HG03196 (cell line): ENCODE results near the gene CHIC2.
"Not testable (repeated sequence)": the region's sequence is repeated elsewhere in the genome, so short reads cannot be mapped to it uniquely, and the experiment has no call there.

Experiments used
- ATAC-seq: cut with Tn5 transposase; IDR thresholded peaks from one replicate; pipeline ENCODE4 v1.9.1; 2021; ENCODE audit not compliant: unreplicated experiment

The CHIC2 gene

GRCh38 chr4:54064317-54065111 is at the start of gene CHIC2:
Gene CHIC2 (minus strand): TSS chr4:54064605. CDS start chr4:54064300, 305 bp downstream.
- peak; percentile 93 for ATAC-seq

DNA sequence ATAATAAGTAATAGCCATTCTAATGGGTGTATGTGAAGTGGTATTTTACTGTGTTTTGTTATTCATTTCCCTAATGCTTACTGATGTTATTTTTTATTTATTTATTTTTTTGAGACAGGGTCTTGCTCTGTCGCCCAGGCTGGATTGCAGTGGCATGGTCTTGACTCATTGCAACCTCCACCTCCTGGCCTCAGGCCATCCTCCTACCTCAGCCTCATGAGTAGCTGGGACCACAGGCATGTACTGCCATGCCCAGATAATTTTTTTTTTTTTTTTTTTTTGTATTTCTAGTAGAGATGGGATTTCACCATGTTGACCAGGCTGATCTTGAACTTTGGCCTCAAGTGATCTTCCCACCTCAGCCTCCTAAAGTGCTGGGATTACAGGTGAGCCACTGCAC is 48.8 kb upstream of the CHIC2 start:
- ATAC-seq = not testable (repeated sequence)

DNA sequence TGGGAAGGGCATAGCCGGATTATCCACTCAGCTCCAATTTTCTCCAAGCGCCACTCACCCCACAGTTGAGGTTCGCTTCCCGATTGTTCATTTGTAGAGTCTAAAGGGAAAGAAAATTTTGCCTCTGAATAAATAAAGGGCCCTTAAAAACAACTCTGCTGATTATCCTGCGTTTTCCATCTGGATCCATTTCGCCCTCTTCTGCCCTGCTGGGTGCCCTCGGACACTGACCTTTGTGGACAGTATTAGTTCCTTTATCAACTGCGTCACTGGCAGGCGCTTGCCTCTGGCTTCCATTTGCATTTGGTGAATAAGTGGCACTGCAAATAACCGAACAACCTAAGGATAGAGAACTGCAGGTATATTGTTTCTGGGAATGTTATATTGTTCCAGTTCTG is 45.6 kb upstream of the CHIC2 start:
- ATAC-seq = no peak

GRCh38 chr4:54109241-54110018 is 45.0 kb upstream of the CHIC2 start:
- no peak for ATAC-seq

DNA sequence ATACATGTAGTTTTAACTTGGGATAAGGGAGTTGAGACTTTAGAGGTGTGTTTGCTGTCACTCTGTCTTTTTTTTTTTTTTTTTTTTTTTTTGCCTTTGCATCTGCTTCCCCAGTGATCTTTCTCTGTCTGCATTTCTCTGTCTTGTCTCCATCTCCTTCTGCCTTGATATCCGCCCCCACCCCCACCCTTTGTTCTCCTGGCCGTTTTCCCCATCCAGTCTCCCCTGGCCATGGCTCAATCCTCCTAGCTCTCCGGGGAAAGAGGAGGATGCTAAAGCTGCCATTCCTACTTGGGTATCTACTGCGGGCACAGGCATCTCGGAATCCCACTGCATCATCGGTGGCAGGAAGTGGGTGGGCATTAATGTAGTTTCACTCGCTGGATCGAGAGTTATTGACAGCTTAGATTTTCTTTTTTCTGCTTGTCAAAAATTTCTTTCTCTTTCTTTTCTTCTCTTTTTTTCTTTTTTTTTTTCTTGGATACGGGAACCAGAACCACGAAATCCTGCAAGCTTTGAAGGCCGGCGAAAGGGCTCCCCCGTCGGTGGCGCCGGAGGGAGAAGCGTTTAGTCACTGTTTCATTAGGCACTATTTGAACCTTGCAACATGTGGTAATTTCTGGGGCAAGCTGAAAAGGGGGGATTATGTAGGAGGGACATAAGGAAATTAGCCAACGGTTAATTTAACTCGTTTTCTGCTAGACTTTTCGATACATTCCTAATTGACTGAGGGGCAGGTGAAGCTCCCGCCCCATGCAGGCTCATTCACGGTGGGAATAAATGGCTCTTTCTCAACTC is 43.7 kb upstream of the CHIC2 start:
- ATAC-seq = no peak

DNA sequence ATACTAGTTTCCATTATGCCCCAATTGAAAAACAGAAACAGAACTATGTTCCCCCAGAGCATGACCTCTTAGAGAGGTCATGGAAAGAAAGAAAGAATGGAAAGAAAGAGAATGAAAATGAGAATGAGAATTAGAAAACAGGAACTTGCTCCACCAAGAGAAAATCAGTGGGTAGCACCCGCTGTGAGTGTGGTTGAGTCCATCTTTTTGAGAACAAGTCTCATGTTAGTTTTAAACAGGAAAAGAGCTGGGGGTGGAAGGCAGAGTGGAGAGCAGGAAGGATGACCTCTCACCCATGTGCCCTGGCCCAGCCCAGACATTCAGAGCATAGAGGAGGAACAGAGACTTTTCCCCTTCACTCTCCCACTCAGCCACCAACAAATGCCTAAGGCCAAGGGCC is 40.5 kb upstream of the CHIC2 start:
- no peak for ATAC-seq

- no peak for ATAC-seq
These were observed 38.8 kb upstream of the CHIC2 start for GRCh38 chr4:54103190-54103574.

DNA sequence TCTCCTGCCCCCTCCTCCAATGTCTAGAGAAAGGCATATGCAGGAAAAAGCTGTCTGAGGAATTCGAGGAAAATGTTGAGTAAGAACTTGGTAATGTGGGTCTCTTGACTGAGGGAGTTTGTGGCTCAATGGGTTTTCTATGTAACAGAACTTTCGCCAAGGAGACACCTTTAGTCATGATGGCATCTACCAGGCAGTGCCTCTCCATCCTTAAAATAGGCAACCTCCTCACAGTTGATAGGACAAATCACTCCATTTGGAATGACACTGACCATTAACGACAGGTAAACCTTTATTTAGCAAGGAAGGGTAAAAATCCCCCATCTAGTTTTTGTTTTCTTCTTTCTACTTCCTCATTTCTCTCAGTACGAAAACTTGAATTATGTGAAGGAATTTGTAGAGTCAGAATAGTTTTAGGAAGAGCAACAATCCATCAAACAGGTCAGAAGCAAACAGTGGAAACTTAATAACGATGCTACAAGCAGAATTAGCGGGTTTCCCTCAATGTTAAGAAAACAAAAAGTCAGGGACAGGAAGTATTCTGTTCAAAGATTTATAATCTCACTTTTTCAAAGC is 38.2 kb upstream of the CHIC2 start:
- ATAC-seq = no peak

DNA sequence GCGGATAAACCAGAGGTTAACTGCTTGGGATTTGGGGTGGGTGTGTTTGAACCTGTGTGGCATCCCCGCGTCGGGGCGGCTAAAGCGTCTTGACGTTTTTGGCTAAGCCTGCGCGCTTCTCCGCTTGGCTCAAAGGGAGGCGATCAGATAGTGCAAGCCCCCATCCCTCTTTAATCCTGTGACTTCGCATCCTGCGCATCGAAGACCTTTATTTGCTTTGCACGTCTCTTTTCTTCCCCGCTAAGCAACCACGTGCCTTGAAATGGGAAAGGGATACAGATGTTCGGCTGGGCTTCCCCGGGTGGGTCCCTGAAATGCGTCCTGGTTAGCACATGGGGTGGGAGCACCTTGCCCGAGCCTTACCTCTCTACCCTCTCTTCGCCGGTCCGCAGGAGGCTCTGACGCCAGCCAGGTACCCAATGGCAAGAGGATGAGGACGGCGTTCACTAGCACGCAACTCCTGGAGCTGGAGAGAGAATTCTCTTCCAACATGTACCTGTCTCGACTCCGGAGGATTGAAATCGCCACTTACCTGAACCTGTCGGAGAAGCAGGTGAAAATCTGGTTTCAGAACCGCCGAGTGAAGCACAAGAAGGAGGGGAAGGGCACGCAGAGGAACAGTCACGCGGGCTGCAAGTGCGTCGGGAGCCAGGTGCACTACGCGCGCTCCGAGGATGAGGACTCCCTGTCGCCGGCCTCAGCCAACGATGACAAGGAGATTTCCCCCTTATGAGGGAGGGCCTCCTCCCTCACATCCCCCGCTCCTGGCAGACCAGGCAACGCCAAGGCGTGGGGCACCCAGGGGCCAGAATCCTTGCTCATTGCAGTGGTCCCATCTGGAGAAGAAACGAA is 37.0 kb upstream of the CHIC2 start:
- ATAC-seq = no peak

GRCh38 chr4:54100595-54101189 is 36.3 kb upstream of the CHIC2 start:
- no peak for ATAC-seq

DNA sequence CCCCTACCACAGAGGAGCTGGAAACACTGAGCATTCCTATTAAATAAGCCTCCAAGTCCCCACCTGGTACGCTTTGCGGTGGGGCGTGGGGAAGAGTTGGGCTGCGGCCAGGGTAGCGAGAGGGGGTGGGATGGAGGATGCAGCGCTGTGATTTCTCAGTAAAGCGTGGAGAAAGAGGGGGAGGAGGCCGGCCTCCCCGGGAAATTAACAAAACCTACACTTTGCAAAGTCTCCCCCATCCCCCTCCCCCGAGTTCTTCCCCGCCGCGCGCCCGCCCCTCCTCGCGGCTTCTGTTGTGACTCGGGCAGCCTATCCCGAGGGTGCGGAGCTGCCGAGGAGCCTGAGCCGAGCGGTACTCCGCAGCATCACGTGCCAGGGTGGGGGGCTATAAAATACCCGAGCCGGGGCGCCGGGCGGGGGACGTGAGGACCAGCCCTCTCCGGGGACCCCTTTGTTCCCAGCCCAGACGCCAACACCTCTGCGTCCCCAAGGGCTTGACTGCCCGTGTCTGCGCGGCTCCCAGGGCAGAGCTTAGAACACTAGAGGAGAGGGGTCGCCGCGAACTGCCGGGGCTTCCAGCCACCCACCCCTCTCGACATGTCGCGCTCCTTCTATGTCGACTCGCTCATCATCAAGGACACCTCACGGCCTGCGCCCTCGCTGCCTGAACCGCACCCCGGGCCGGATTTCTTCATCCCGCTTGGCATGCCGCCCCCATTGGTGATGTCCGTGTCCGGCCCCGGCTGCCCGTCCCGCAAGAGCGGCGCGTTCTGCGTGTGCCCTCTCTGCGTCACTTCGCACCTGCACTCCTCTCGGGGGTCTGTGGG is 35.6 kb upstream of the CHIC2 start, which contains the start of gene GSX2:
Gene GSX2 (plus strand): TSS at position 416 of the 827 bp plus-strand sequence. CDS start 182 bp downstream, at position 598.
- no peak for ATAC-seq

- no peak for ATAC-seq
These were observed 34.9 kb upstream of the CHIC2 start for GRCh38 chr4:54099287-54099747.

GRCh38 chr4:54098375-54098774 is 34.0 kb upstream of the CHIC2 start:
- no peak for ATAC-seq

GRCh38 chr4:54097152-54097551 is 32.7 kb upstream of the CHIC2 start:
- no peak for ATAC-seq

GRCh38 chr4:54096295-54096962 is 32.0 kb upstream of the CHIC2 start:
- ATAC-seq = no peak

DNA sequence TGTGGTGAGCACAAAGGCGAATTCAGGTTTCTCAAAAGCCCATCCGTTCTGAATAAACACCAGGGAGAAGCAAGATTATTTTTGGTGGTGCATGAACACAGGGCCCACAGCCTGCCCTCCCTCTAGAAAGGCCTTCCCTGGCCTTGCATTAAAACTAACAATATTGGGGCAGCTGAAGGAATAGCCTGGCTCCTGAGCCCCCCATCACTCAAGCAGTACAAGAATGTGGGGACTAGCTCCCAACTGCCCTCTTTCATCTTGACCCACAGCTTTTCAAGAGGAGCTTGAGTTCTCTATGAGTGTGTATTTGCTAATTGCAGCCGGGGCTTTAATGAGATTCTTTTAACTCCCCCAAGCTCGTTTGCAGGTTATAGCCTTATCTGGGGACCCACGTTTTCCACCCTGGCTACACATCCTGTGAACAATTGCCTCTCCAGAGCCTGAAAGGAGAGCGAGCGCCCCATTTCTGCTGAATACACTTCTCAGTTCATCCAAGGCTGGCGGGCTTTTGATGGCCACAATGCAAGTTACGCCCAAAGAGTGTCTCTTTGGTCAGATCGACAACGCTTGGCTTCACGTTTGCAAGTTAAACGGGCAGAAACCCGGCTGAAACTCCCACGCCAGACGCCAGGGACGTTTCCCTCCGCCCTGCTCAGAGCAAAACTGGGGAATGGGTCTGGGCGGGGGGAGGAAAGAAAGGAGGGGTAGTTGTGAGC is 30.9 kb upstream of the CHIC2 start:
- ATAC-seq = no peak

GRCh38 chr4:54094451-54094850 is 30.0 kb upstream of the CHIC2 start:
- ATAC-seq = no peak
